Measurements from ENCODE around the gene CCDC34. TPM values are rescaled to one million over a fixed set of nuclear protein-coding genes. Genes with fewer than 3 reads are reported as not detected.

CCDC34 gene
- total RNA-seq, 1 donor from 2014 or later = 1.6 TPM

DNA sequence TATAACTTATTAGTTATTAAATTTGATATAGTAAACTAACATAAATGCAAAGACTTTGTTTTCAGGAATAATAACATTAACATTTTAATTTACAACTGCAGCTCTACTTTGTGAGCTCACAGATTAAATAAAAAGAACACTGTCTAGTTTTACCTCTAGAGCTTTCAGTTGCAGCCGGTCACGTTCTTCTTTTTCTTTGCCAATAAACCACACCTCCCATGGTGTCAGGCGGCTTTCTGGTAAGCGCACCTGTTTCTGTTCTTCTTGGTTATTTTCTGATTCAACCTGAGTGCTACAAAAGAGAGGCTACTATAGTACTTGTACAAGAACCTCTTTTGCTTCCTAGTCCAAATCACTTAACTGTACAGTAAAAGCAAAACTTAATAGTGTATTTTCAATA lies 5.8 kb downstream of the CCDC34 start:
- no peaks in the 10 kb centered on the region for H3K27me3 ChIP-seq
- ATAC-seq (no peak), DNase-seq (no peak)
- H3K4me3 ChIP-seq = no peak overlapping the region
- intact Hi-C loops (cut with DNase I) = no loop called here
- H3K4me1 ChIP-seq = peaks cover 5% of the 10 kb centered on the region
- H3K36me3 ChIP-seq = no peaks in the 10 kb centered on the region
- TF ChIP-seq, protein P1, sequence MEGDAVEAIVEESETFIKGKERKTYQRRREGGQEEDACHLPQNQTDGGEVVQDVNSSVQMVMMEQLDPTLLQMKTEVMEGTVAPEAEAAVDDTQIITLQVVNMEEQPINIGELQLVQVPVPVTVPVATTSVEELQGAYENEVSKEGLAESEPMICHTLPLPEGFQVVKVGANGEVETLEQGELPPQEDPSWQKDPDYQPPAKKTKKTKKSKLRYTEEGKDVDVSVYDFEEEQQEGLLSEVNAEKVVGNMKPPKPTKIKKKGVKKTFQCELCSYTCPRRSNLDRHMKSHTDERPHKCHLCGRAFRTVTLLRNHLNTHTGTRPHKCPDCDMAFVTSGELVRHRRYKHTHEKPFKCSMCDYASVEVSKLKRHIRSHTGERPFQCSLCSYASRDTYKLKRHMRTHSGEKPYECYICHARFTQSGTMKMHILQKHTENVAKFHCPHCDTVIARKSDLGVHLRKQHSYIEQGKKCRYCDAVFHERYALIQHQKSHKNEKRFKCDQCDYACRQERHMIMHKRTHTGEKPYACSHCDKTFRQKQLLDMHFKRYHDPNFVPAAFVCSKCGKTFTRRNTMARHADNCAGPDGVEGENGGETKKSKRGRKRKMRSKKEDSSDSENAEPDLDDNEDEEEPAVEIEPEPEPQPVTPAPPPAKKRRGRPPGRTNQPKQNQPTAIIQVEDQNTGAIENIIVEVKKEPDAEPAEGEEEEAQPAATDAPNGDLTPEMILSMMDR (IDR thresholded peaks at IDR 0.05) = no peak
- no peaks in the 10 kb centered on the region for H3K9me3 ChIP-seq
- H3K27ac ChIP-seq = no peak overlapping the region

DNA sequence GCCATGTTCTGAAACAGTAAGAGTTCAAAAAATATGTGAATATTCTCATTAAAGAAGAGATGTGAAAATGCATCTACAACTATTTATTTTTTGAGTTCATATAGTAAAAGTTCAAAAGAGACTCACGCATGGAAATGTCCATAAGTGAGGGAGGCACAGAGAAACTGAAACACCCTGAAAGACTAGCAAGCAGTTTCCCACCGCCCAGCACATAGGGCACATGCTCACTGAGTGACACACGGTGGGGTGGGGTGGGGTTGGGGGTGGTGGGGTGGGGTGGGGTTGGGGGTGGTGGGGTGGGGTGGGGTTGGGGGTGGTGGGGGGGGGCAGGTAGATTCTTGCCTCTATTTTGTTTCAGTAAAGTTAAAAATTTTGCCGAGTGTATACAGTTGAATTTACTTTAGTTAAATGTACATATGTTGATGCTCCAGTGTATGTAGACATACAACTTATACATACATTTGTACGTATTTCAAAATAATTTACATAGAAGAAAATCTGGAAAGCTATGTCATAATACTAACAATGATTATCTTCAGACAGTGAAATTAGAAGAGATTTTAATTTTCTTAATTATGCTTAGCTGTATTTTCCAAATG lies 6.3 kb downstream of the CCDC34 start:
- TF ChIP-seq, protein P1 (IDR thresholded peaks at IDR 0.05) = no peak
- DNase-seq (no peak), ATAC-seq (no peak)

DNA sequence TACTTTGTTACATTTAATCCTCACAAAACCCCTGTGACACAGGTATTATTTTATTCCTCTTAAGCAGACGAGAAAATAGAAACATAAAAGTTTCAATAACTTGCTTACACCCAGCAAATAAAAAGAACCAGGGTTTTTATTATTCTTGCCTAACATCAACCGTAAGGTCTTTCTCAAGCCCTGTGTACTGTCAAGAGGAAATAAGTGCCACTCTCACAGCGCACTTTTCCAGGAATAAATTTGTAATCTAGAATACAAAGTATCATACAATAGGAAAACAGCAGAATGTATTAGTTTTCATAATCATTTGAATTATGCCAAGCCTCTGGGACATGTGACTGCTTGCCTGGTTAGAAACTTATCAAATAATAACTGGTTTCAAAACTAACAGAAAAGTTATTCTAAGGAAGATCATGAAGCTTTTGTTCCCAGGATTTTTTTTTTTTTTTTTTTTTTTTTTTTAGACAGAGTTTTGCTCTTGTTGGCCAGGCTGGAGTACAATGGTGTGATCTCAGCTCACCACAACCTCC lies 7.4 kb downstream of the CCDC34 start:
- Histone ChIP-seq H3K4me1 (no peaks in the 10 kb centered on the region), H3K9me3 (no peaks in the 10 kb centered on the region), H3K27ac (no peak overlapping the region), H3K27me3 (no peaks in the 10 kb centered on the region), H3K36me3 (no peaks in the 10 kb centered on the region), H3K4me3 (no peak overlapping the region)
- TF ChIP-seq, protein P1 (IDR thresholded peaks at IDR 0.05) = no peak
- no peak for DNase-seq
- peak; percentile 54 for ATAC-seq
- intact Hi-C loops (cut with DNase I) = no loop called here

More for the DNA sequence above, 6.3 kb downstream of the CCDC34 start:
- Histone ChIP-seq H3K27ac (no peak overlapping the region), H3K4me3 (no peak overlapping the region), H3K9me3 (no peaks in the 10 kb centered on the region), H3K36me3 (no peaks in the 10 kb centered on the region), H3K4me1 (no peaks in the 10 kb centered on the region), H3K27me3 (no peaks in the 10 kb centered on the region)
- intact Hi-C loops (cut with DNase I) = no loop called here

- H3K36me3 ChIP-seq = no peaks in the 10 kb centered on the region
- no peaks in the 10 kb centered on the region for H3K27me3 ChIP-seq
- no peak overlapping the region for H3K27ac ChIP-seq
- TF ChIP-seq, protein P1 (IDR thresholded peaks at IDR 0.05) = no peak
- no peak overlapping the region for H3K4me3 ChIP-seq
- ATAC-seq (no peak), DNase-seq (no peak)
- intact Hi-C loops (cut with DNase I) = no loop called here
- H3K9me3 ChIP-seq = no peaks in the 10 kb centered on the region
- no peaks in the 10 kb centered on the region for H3K4me1 ChIP-seq
These were observed 8.6 kb downstream of the CCDC34 start for GRCh38 chr11:27354359-27354965.

DNA sequence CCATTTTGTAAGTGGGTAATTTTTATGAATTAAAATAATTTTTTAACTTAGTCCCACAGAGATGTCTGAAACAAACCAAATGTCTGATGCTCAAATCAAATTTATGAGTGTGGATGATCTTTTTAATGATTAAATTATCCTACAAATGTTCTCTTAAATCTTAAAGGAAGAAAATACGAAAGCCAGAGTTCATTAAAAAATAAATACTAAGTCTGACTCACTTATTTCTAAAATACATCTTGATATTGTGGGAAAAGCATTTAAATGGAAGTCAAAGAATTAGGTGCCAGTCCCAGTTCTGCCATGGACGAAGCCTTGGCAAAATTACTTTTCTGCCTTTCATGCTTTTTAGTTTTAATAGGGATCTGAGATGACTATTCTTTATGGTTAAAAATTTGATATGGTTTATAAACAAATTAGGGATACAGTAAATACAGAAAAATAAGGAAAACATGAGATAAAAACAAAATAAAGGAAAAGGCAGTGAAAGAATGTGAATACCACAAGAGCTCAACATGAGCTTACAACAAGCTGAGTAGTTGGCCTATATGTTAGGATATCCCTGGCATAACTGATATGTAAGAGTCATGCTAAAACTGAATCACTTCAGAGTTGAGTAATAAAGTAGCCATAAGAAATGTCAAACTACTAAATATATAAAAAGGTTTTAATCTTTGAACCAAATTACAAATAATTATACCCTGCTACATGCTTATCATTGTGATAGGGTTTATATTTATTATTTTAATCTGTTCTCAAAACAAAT lies 9.2 kb downstream of the CCDC34 start:
- ATAC-seq = no peak
- H3K9me3 ChIP-seq = no peaks in the 10 kb centered on the region
- no peaks in the 10 kb centered on the region for H3K27me3 ChIP-seq
- H3K27ac ChIP-seq = no peak overlapping the region
- no peaks in the 10 kb centered on the region for H3K4me1 ChIP-seq
- no peak overlapping the region for H3K4me3 ChIP-seq
- no peak for DNase-seq
- intact Hi-C loops (cut with DNase I) = no loop called here
- TF ChIP-seq, protein P1 (IDR thresholded peaks at IDR 0.05) = no peak
- H3K36me3 ChIP-seq = no peaks in the 10 kb centered on the region

Data from upper lobe of right lung (tissue), 1 donor.